ENCODE results near the gene PDZRN3.
"Not testable (repeated sequence)": the region's sequence is repeated elsewhere in the genome, so short reads cannot be mapped to it uniquely, and the experiment has no call there.

Gene PDZRN3

DNA sequence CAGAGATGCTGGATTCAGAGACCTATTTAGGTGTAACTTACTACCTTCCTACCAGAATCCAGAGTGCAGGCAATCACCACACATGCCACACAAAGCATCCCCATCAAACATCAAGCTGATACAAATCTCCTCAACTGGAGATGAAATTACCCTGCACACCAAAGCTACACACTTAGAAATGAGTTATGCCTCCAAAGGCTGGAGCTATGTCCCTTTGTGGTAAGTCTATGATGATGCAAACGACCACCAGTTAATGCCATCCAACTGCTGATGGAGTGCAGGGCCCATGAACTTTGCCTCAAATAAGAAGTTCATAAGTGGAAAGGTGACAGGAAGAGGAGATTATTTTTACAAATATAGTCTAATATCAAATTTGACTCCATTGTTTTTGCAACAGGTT, 38.1 kb downstream of the PDZRN3 start:
- no peak for DNase-seq (ENCODE audit: low read depth)

DNA sequence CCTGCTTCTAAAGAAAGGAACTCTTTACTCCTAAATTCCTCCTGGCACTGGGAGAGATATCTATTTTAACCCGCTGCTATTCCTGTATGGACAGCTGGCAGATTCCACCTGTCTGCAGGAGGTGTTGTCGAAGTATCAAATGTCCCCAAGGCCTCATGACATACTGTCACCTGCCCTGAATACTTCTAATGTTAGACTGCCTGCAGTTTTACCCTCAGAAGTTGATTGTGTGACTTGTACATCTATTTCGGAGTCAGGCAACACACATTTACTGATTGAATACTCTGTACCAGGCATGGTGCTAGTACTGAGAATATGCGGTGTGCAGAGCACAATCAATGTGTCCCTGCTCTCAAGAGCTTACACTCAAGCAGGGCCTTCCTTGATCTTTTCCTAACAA, 38.6 kb downstream of the PDZRN3 start:
- DNase-seq (ENCODE audit: low read depth) = no peak

DNA sequence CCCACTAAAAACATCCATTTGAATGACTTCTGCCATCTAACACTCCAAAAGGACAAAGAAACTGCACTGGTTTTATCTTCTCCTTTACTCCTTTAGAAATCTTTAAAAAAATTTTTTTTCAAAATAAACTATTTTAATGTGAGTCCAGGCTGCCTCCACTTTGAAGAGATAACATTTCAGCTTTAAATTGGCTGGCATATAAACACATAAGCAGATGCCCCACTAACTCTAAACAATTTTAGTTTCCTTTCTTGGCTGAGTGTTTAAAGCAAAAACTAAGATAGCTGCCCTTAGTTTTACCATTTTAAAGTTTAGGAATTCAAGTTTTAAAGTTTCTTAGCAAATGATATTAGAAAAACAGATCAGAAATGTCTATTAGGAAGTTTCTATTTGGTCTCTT, 39.9 kb downstream of the PDZRN3 start:
- no peak for DNase-seq (ENCODE audit: low read depth)

DNA sequence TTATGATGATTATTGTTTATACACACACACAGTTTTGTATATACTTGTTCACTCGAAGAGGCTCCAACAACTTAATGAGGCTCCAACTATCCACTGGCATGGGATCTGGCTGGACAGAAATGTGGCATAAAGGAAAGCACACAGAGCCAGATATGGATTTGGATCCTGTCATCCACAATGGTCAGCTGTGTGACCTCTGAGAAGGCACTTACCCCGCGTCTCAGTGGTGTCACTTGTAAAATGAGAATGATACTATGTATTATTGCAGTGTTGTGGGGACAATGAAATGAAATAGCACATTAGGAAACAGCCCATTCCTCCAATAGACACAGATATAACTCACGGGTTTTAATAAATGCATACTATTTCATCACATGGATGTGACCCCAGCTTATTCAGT, 42.2 kb downstream of the PDZRN3 start:
- no peak for DNase-seq (ENCODE audit: low read depth)

DNA sequence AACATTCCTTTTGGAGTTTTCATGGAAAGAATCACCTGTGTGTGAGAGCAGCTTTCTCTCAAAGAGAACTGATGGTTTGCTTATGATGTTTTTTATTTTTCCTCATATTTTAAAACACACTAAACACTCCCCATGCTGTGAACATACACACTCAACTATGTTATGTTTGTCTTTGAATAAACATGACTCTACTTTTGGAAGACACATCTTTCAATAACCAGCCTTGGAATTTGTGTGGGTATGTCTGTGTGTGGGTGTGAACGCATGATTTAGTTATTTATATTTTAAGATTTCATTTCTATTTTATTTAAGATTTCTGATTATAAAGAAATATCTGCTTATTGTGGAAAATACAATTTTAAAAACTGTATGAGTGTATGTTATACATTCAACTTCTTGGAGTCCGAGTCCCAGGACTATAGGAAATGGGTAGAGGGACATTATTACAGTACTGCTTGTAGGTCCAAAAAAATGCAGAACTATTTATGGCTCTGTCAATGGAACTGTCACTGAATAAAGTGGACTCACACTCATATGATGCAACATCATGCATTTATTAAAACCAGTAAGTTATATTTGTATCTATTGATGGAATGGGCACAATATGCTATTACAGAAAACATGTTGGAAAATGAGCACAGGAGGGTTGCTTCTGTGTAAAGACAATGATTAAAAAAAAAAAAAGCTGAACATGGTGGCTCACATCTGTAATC, 43.5 kb downstream of the PDZRN3 start:
- DNase-seq (ENCODE audit: low read depth) = no peak

DNA sequence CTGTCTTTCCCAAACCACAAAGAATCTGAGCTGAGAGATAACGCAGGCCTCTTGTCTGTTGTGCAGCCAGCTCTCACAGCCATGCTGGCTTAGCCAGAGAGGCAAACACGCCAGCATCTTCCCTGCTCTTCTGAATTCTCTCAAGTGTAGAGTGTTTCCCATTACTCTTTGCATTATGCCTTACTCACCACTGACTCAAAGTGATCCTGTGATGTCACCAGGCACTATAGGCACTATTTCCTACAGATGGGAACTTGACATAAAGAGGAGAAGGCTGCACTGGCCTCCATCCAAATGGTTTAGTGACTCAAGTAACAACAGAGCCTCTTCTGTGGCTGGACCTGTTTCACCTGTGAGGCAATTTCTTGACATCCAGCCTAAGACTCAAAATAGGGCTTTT, 44.4 kb downstream of the PDZRN3 start:
- DNase-seq (ENCODE audit: low read depth) = no peak

DNA sequence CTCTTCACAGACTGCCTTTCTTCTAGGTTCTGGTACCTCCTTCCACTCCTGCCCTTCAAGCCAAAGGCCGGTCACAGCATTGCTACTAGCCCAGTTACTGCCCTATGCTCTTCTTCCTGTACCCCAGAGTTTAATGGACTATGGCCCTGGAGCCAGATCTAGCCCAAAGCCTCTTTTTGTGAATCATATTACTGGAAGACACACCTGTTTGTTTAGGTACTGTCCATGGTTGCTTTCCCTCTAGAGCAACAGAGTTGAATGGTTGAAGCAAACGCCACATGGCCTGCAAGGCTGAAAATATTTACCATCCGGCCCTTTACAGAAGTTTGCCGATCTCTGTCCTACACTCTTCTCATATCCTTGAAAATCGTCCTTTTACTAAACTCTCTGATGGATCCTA, 47.0 kb downstream of the PDZRN3 start:
- no peak for DNase-seq (ENCODE audit: low read depth)

DNA sequence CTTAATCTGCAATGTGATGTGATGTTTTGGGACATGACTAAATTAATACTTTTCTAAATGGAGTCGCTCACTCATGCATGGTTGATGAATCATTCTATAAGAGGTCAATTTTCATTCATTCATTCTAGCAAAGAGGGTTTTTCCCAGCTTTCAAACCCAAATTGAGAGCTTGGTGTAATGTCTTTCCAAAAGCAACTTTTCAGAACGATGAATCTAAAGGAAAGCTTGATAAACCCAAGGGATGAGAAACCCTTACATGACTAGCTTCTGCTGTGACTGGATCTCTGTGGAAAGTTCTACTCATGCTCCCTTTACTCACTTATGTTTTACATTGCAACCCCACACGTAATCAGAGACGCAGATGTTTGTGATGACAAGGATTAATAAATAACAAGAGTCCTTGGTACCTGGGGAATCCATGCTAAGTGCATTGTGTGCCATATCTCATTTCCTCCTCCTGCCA, 47.7 kb downstream of the PDZRN3 start:
- no peak for DNase-seq (ENCODE audit: low read depth)

DNA sequence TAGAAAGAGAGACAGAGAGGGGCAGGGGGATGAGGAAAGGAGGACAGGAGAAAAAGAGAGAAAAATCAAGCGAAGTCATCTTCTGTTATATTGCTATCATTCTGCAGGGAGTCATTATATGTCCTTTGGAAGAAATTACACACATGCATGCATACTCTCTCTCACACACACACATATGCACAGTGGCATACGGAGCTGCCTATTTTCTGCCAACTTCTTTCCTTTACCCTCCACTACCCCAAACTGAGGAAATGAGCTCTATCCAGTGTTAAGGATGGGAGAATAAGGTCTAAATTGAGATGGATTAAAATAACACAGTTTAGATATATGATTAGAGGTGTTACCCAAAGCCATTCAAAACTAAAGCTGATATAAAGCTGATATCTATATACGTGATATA, 48.8 kb downstream of the PDZRN3 start:
- no peak for DNase-seq (ENCODE audit: low read depth)

DNA sequence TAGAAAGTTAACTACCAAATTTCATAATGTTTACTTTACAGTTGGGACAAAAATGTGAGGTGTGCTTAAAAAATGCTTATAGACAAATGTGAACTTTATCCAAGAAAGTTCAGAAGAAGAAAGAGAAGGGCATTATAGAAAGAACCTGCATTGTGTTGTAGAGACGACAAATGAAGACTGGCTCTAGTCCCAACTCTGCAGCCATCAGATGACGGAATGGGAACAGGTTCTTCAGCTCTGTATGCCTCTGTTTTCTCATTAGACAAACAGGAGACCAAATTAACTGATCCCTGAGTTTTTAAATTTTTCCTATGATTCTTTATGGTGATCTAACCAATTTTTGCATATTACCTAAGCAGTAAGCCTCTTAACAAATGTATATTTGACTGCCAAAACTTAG, 49.2 kb downstream of the PDZRN3 start:
- DNase-seq (ENCODE audit: low read depth) = no peak

DNA sequence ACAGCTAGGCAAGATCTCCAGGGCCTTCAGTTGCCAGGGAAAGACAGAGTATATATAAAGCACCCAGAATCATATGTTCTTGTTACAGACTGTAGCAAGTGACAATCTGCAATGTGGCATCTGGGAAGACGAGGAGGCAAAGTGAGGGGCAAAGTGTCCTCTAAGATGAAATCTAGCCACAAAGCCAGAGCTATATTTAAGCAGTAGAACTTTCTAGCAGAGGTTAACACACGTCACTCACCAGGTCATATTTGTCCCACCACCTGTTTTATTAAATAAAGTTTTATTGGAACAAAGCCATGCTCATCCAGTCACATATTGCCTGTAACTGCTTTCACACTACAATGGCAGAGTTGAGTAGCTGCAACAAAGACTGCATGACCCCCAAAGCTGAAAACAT, 51.5 kb downstream of the PDZRN3 start:
- no peak for DNase-seq (ENCODE audit: low read depth)

DNA sequence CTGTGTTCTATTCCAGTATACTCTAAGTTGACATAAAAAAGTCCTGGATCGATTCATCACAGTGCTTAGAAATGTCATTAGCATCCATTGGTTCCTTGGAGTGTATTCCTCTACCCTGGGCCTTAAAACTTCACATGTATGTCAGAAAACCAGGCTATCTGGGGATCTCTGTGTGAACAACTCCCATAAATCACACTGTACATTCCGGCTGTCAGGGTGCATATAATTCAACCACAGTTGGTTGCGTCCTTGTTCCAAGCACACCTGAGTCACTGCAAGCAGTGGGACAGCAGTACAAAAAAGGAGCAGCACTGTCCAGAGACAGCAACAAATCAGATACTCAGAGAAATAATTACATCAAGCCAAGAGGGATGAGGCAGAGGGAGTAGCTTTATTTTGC, 52.4 kb downstream of the PDZRN3 start:
- DNase-seq (ENCODE audit: low read depth) = no peak

DNA sequence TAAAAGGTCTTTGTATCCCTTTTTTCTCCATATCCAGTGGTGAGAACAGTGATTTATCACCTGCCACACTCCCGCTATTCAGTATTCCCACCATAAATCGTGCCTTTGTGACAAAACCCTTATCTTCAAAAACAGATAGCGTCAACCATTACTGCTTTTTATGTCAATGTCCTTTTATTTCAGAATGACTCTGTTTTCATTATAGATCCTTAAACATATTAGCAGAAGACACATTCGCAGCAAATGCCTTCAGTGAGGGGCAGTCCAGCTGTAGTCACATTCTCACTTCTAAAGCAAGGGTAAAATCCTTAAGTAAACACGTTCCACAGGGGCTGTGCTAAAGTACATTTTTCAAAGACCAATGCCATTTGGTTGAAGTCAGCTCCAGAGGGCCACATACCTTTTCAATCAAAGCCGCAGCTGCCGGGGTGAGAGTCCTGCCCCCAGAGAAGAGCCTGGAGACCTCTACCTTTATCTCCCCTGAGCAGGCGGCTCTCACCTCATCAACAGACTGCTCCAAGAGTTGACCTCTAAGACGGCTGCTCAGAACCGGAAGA, 53.4 kb downstream of the PDZRN3 start:
- DNase-seq (ENCODE audit: low read depth) = no peak

DNA sequence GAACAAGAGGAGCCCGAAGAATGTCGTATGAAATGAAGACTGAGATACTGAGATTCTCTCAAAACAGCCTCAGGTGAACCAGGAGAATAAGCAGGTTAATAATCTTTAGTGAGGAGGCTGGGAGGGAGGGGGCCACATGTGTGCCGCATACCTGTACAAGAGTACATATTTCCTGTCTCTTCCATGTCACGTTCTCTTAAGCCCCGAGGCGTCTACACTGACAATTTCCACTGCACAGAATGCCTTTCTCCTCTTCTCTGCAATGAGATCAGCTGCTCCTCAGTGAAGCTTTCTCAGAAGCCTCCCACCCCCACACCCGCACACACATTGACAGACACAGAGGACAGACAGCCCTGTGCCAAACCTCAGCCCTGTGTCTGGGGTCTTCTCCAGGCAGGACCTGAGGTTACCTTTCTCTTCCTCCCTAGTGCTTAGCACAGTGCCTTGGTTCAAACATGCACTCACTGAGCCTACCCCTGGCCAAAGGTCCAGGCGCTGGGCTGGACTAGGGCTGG, 55.4 kb downstream of the PDZRN3 start:
- DNase-seq (ENCODE audit: low read depth) = no peak

DNA sequence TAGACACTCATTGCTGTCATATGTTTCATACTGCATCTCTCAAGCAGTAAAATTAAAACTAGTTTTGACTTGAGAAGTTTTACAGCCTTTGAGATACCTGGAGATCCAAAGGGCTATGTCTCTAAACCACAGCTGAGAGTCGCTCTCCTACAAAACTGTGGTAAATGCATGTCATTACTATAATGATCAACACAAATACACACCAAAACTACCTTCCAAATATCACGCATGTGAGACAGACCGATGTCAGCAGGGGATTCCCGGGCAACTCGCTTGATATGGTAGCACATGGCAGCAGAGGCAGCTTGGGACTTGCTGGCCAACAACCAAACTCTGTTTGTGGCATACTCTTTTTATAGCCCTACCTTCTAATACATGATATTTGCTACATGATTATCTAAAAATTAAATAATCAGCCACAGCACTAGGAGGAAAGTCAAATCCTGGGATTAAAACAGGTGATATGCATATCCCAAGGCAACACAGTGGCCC, 56.3 kb downstream of the PDZRN3 start:
- no peak for DNase-seq (ENCODE audit: low read depth)

DNA sequence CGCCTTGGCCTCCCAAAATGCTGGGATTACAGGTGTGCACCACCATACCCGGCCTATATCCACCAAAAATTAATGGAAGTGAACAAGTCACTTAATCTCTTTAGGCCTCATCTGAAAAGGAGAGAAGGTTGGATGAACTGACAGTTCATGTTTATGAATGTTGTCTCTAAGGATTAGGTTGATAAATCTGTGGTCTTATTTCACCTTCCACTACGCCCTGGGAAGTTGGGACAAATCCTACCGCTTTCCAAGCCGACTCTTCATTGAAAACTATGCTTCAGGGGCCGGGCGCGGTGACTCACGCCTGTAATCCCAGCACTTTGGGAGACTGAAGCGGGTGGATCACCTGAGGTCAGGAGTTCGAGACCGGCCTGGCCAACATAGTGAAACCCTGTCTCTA, 59.4 kb downstream of the PDZRN3 start:
- DNase-seq (ENCODE audit: low read depth) = not testable (repeated sequence)

DNA sequence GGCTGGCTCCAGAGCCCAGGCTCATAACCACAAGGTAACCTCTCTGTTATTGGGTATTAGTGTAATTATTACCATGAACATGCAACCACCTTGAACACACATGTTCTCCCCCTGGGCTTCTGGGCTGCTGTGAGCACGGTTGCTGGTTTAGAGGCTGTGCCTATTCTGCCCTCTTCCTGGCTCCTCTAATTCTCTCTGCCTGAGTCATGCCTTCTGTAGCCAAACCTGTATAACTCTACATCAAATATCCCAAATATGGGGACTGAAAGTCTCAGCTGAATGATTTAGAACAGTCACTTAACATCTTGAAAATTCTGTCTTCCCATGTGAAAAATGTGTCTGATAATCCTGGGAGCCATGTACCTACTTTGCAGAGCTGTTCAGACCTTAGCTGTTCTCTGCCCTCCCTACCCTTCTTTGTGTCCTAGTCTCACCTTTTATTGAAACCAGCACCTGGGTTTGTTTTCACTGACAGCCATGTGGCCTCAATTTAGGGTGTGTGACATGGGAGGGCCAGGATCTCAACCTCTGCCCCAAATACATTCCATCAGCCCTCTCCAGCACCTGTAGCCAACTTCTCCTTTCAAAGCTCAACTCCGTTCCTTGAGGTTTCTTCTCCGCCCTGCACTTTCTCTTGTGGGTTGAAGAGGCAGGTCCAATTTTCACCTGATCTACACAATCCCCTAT, 60.7 kb downstream of the PDZRN3 start:
- no peak for DNase-seq (ENCODE audit: low read depth)

DNA sequence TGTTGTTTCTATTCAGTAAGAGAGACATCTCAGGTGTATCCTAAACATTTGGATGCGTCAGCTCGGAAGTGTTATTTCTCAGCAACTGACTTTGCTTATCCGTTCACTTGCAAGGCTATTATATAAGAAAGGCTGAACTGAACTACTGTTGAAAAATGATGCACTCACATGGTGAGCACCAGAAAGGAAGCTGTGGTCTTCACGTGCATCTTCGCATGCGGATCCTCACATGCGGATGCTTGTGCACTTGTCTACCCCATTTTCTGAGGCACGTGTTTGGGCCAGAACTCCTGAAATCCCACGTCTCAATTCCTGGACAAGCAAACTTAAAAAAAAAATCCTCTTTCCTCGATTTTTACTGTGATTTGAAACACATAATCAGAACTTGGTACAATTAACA, 63.2 kb downstream of the PDZRN3 start:
- no peak for DNase-seq (ENCODE audit: low read depth)

DNA sequence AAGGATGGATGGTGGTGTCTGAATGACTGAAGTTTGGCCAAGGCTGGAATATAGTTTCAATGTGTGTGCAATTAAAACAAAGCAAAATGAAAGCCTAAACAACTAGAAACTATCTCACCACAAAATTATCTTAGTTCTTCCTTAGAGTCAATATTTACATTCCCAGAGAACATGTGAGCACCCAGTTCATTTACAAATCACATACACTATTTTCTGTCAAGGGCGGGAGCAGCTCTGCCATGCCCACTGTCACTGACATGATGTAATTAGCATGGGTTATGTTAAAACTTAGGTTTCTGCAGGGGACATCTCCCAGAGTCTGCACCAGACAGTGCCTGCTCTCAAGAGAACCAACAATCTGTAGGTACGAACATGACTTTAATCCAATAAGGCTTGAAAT, 65.0 kb downstream of the PDZRN3 start:
- DNase-seq (ENCODE audit: low read depth) = no peak

DNA sequence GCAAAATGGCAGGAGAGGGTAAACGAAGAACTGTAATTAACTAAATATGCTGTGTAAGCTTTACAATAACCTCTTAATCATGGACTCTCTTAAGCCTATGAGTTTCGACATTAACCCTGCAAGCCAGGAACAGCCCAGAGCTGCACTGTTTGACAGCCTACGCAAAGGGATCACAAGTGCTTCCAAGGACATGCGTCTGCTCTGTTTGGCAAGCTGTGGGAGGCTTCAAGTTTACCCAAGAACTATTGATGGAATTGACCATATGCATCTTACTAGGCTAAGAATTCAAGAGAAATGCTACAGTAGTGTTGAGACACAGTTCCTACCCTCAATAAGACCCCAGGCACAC, 66.0 kb downstream of the PDZRN3 start:
- DNase-seq (ENCODE audit: low read depth) = no peak

DNA sequence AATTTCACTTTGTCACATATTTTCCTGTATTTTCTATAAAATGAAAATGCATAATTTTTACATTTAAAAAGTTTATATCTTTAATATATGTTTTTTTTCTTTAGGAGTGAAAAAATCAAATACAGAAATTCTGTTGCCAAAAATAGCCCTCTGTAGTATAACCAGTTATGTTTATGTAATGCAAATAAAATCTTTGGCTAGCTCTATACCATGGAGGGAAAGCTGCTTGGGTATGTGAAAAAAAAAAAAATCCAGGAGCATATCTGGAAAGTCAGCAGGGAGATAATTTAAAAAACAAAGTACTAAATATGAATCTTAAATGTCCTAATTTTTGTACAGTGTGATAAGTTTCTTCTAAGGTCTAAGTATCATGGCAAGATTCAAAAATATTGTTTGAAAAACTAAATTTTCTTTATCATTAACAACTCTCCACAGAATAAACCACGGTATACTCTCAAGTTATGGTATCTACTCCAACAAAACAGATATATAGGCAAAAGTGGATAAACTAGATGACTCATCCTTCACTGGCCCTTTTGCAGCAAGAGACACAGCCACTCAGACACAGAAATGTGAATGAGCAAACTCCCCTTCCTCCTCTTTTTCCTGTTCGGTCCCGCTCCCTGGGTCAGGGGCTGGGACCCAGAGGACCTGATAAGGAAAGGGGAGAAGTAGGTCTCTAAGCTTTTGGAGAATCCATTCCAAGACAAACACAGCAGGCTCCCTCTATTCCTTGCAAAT, 66.6 kb downstream of the PDZRN3 start:
- no peak for DNase-seq (ENCODE audit: low read depth)
